HG03565 (cell line): Measurements from ENCODE around the gene RBM28.
"Not testable (repeated sequence)": the region's sequence is repeated elsewhere in the genome, so short reads cannot be mapped to it uniquely, and the experiment has no call there.

Experiments used
- ATAC-seq: cut with Tn5 transposase; IDR thresholded peaks from one replicate; pipeline ENCODE4 v1.9.1; 2021; ENCODE audit warnings: mild to moderate bottlenecking, moderate library complexity; ENCODE audit not compliant: unreplicated experiment

The RBM28 gene

GRCh38 chr7:128302139-128302538, 41.6 kb downstream of the RBM28 start:
- ATAC-seq, result no peak

- ATAC-seq, result no peak
Measured at GRCh38 chr7:128299109-128299607, 44.5 kb downstream of the RBM28 start.

- ATAC-seq, result not testable (repeated sequence)
Measured at GRCh38 chr7:128298004-128298403, 45.7 kb downstream of the RBM28 start.

- no peak for ATAC-seq
Measured at GRCh38 chr7:128287556-128287955, 56.2 kb downstream of the RBM28 start.

- no peak for ATAC-seq
Measured at GRCh38 chr7:128284102-128284501, 59.6 kb downstream of the RBM28 start.

GRCh38 chr7:128281605-128282380, 61.9 kb downstream of the RBM28 start:
- no peak for ATAC-seq

GRCh38 chr7:128280451-128280850, 63.3 kb downstream of the RBM28 start:
- ATAC-seq, result not testable (repeated sequence)

- no peak for ATAC-seq
Measured at GRCh38 chr7:128279124-128279713, 64.5 kb downstream of the RBM28 start.

GRCh38 chr7:128278366-128278765, 65.3 kb downstream of the RBM28 start:
- ATAC-seq, result no peak

GRCh38 chr7:128275681-128276080, 68.0 kb downstream of the RBM28 start:
- ATAC-seq, result no peak

- ATAC-seq, result no peak
Measured at GRCh38 chr7:128274884-128275603, 68.7 kb downstream of the RBM28 start.

GRCh38 chr7:128274246-128274883, 69.3 kb downstream of the RBM28 start:
- ATAC-seq, result no peak

- no peak for ATAC-seq
Measured at GRCh38 chr7:128271942-128272481, 71.7 kb downstream of the RBM28 start.

- ATAC-seq, result no peak
Measured at GRCh38 chr7:128271471-128271941, 72.2 kb downstream of the RBM28 start.

GRCh38 chr7:128270826-128271272, 72.9 kb downstream of the RBM28 start:
- no peak for ATAC-seq

GRCh38 chr7:128268233-128268632, 75.5 kb downstream of the RBM28 start:
- ATAC-seq, result no peak

- no peak for ATAC-seq
Measured at GRCh38 chr7:128267595-128267924, 76.1 kb downstream of the RBM28 start.

GRCh38 chr7:128266883-128267594, 76.7 kb downstream of the RBM28 start:
- no peak for ATAC-seq

- ATAC-seq, result no peak
Measured at GRCh38 chr7:128266529-128266882, 77.2 kb downstream of the RBM28 start.

- no peak for ATAC-seq
Measured at GRCh38 chr7:128265906-128266300, 77.8 kb downstream of the RBM28 start.
